ENCODE measurements around the gene DDA1.
"Not testable (repeated sequence)": the region's sequence is repeated elsewhere in the genome, so short reads cannot be mapped to it uniquely, and the experiment has no call there.

DDA1 gene

GRCh38 chr19:17346109-17346671 is 36.8 kb downstream of the DDA1 start:
- DNase-seq (ENCODE audit: low read depth in 3 of 3), result peak; percentile 62 to 74 (median 74)

GRCh38 chr19:17347361-17347760 is 38.0 kb downstream of the DDA1 start:
- DNase-seq (ENCODE audit: low read depth in 3 of 3), result no peak

- no peak for DNase-seq (ENCODE audit: low read depth in 3 of 3)
Measured at GRCh38 chr19:17347877-17348276, 38.5 kb downstream of the DDA1 start.

- DNase-seq (ENCODE audit: low read depth in 3 of 3), result no peak
Measured at GRCh38 chr19:17348700-17349099, 39.3 kb downstream of the DDA1 start.

- no peak for DNase-seq (ENCODE audit: low read depth in 3 of 3)
Measured at GRCh38 chr19:17351815-17352435, 42.6 kb downstream of the DDA1 start.

GRCh38 chr19:17352608-17353280 is 43.4 kb downstream of the DDA1 start:
- no peak for DNase-seq (ENCODE audit: low read depth in 3 of 3)

GRCh38 chr19:17353386-17353785 is 44.0 kb downstream of the DDA1 start:
- no peak for DNase-seq (ENCODE audit: low read depth in 3 of 3)

GRCh38 chr19:17357078-17357666 is 47.8 kb downstream of the DDA1 start:
- DNase-seq (ENCODE audit: low read depth in 3 of 3), result no peak

GRCh38 chr19:17357724-17358123 is 48.4 kb downstream of the DDA1 start:
- DNase-seq (ENCODE audit: low read depth in 3 of 3), result no peak

- no peak for DNase-seq (ENCODE audit: low read depth in 3 of 3)
Measured at GRCh38 chr19:17358395-17358794, 49.0 kb downstream of the DDA1 start.

GRCh38 chr19:17359905-17360800 is 50.8 kb downstream of the DDA1 start:
- no peak for DNase-seq (ENCODE audit: low read depth in 3 of 3)

GRCh38 chr19:17363852-17364605 is 54.7 kb downstream of the DDA1 start:
- DNase-seq (ENCODE audit: low read depth in 3 of 3), result not testable (repeated sequence)

- no peak for DNase-seq (ENCODE audit: low read depth in 3 of 3)
Measured at GRCh38 chr19:17365361-17365760, 56.0 kb downstream of the DDA1 start.

- DNase-seq (ENCODE audit: low read depth in 3 of 3), result no peak
Measured at GRCh38 chr19:17370026-17370587, 60.7 kb downstream of the DDA1 start.

Measured in stimulated activated CD4-positive, alpha-beta T cell treated with anti-CD3 and anti-CD28 coated beads, TNF-alpha, amount 100 ng/mL, for 48 hours (primary cell).